PC-3 (cell line): ENCODE data around the gene TBXAS1. TPM values are rescaled to one million over a fixed set of nuclear protein-coding genes. Genes with fewer than 3 reads are reported as not detected.

Experiments
- ATAC-seq: fragments of 200-7000 bp; cut with Tn5 transposase; 2 replicates; pipeline ENCODE4 v1.9.1; 2020; ENCODE audit warnings: mild to moderate bottlenecking, moderate library complexity
- BruUV-seq: library from RNA; stranded (reverse); fragments of 400-500 nt; replicated peaks from 2 replicates; lab custom pipeline; 2021; lab: Mats Ljungman, UMichigan
- CTCF ChIA-PET: fragments of 300-600 bp; sonication (Branson Sonifier 250); formaldehyde crosslinking; loops from one replicate; lab custom pipeline; 2022; ENCODE audit warnings: antibody characterized with exemption; lab: Charles Lee
- POLR2A ChIA-PET: fragments of 300-600 bp; sonication (Branson Sonifier 250); formaldehyde crosslinking; loops from one replicate; lab custom pipeline; 2022; ENCODE audit warnings: antibody characterized with exemption; ENCODE audit not compliant: unreplicated experiment; lab: Charles Lee
- DNase-seq: peaks from one replicate; pipeline ENCODE4 v3.0.0-alpha.2; 2015
- H2AFZ ChIP-seq: fragments of 300-600 bp; sonication (generic); 2 replicates; pipeline ENCODE4 v1.6.0; 2016; ENCODE audit warnings: antibody characterized with exemption, low read length
- H3F3A ChIP-seq: fragments of 300-600 bp; sonication (generic); one replicate; pipeline ENCODE4 v1.6.0; 2017; ENCODE audit warnings: antibody characterized with exemption, low read length, control low read depth, mild to moderate bottlenecking; ENCODE audit not compliant: unreplicated experiment
- H3K27ac ChIP-seq: fragments of 300-600 bp; sonication (generic); 2 replicates; pipeline ENCODE4 v1.5.1; 2016; ENCODE audit warnings: mild to moderate bottlenecking, low read length
- H3K27me3 ChIP-seq: fragments of 300-600 bp; sonication (generic); 2 replicates; pipeline ENCODE4 v1.6.1; 2016; ENCODE audit warnings: low read length, mixed read lengths
- H3K36me3 ChIP-seq: fragments of 300-600 bp; sonication (generic); 2 replicates; pipeline ENCODE4 v1.6.1; 2016; ENCODE audit warnings: low read depth, mixed run types, low read length, mixed read lengths
- H3K4me1 ChIP-seq: fragments of 300-600 bp; sonication (generic); 2 replicates; pipeline ENCODE4 v1.5.1; 2016; ENCODE audit warnings: low read length; ENCODE audit not compliant: insufficient read depth
- H3K4me2 ChIP-seq: fragments of 300-600 bp; sonication (generic); 2 replicates; pipeline ENCODE4 v1.6.0; 2016; ENCODE audit warnings: low read length
- H3K4me3 ChIP-seq: fragments of 300-600 bp; sonication (generic); 2 replicates; pipeline ENCODE4 v1.5.1; 2016; ENCODE audit warnings: mild to moderate bottlenecking, low read length, mixed read lengths
- H3K79me2 ChIP-seq: fragments of 300-600 bp; sonication (generic); 2 replicates; pipeline ENCODE4 v1.6.1; 2017; ENCODE audit warnings: low read length, mixed read lengths
- H3K9ac ChIP-seq: fragments of 300-600 bp; sonication (generic); 2 replicates; pipeline ENCODE4 v1.6.0; 2016; ENCODE audit warnings: mild to moderate bottlenecking, low read length
- H3K9me2 ChIP-seq: fragments of 300-600 bp; sonication (generic); replicated peaks from 2 replicates; pipeline ENCODE4 v1.6.1; 2016; ENCODE audit warnings: mixed run types, low read length, mixed read lengths
- H3K9me3 ChIP-seq: fragments of 300-600 bp; sonication (generic); 2 replicates; pipeline ENCODE4 v1.6.1; 2016; ENCODE audit warnings: low read length, mixed read lengths
- H4K20me1 ChIP-seq: fragments of 300-600 bp; sonication (generic); 2 replicates; pipeline ENCODE4 v1.6.1; 2016; ENCODE audit warnings: low read length, mixed read lengths
- CTCF ChIP-seq: fragments of 300-600 bp; sonication (generic); conservative IDR thresholded peaks from 2 replicates; pipeline ENCODE4 v1.5.1; 2017; ENCODE audit warnings: antibody characterized with exemption, low read depth, mild to moderate bottlenecking, low read length
- EZH2 ChIP-seq: fragments of 300-600 bp; sonication (generic); IDR thresholded peaks from one replicate; pipeline ENCODE4 v1.6.1; 2017; ENCODE audit warnings: antibody characterized with exemption, mild to moderate bottlenecking, low read length; ENCODE audit not compliant: unreplicated experiment
- EZH2phosphoT487 ChIP-seq: fragments of 300-600 bp; sonication (generic); IDR thresholded peaks from 2 replicates; pipeline ENCODE4 v1.6.1; 2018; ENCODE audit warnings: mild to moderate bottlenecking, antibody characterized with exemption, low read length, borderline replicate concordance
- intact Hi-C: fragments of 100-400 bp; cut with micrococcal nuclease; formaldehyde crosslinking; loops from 2 replicates; pipeline ENCODE4 v1.9.0; 2023
- total RNA-seq: library from RNA; depleted of rRNA; stranded (reverse); fragments of >200 nt; gene quantifications from 2 replicates; pipeline ENCODE4 v1.2.3, GENCODE V29; 2014

The TBXAS1 gene
- total RNA-seq, 1 experiment from 2014 or later = 21.8 TPM

DNA sequence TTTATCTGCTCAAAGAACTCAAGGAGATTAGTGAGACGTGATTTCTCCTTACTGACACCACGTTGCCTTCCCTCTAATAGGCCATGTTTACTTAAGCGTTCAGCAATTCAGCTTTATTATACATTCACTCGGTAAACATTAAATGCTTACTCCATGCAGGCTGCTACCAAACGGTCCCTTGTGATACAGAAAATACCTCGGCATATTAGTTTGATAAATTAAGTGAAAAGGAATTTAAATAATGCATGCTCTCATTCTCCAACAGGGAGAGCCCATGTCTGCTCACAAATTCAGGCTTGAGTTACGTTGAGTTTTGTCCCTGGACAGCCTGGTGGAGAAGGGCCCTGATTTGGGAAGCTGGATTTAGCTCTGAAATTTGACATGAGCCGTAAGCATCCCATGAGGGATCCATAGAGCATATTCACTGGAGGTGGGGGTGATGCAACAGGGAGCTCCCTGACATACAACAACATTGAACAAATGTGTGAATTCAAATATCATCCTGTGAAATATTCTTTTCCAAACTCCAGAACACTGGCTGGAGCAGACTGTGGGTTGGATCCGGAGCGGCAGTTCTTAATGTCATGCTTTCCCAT is 86.3 kb downstream of the TBXAS1 start:
- Histone ChIP-seq H4K20me1 (no peaks in the 10 kb centered on the region), H3F3A (peaks cover 11% of the 10 kb centered on the region), H3K27me3 (no peaks in the 10 kb centered on the region), H3K4me1 (peaks cover 42% of the 10 kb centered on the region), H3K4me3 (no peak overlapping the region), H3K9me3 (no peaks in the 10 kb centered on the region), H3K36me3 (no peaks in the 10 kb centered on the region), H3K4me2 (peak overlapping the region; percentile 36), H3K9me2 (no peaks in the 10 kb centered on the region), H3K79me2 (no peaks in the 10 kb centered on the region), H2AFZ (0 out of 2 replicates have a peak overlapping the region, but pooled peaks have one; percentile 17), H3K9ac (peak overlapping the region; percentile 77), H3K27ac (peak overlapping the region; percentile 96)
- no TSS peak for BruUV-seq
- ATAC-seq (peak; percentile 40), DNase-seq (peak; percentile 71)
- intact Hi-C loops = loop anchor here (5.0 kb wide), 1 partner anchor 243 kb away; no protein-coding TSS in a partner anchor
- CTCF ChIA-PET = interaction anchor here (0.6 to 1.0 kb wide), 2 partner anchors 87 to 270 kb away, joined by 3 read pairs; no protein-coding TSS in a partner anchor
- TF ChIP-seq EZH2phosphoT487 = no peak
- TF ChIP-seq CTCF = no peak
- TF ChIP-seq EZH2 = no peak
- POLR2A ChIA-PET = interaction anchor here (0.6 kb wide), 1 partner anchor 256 kb away, joined by 4 read pairs; no protein-coding TSS in a partner anchor

DNA sequence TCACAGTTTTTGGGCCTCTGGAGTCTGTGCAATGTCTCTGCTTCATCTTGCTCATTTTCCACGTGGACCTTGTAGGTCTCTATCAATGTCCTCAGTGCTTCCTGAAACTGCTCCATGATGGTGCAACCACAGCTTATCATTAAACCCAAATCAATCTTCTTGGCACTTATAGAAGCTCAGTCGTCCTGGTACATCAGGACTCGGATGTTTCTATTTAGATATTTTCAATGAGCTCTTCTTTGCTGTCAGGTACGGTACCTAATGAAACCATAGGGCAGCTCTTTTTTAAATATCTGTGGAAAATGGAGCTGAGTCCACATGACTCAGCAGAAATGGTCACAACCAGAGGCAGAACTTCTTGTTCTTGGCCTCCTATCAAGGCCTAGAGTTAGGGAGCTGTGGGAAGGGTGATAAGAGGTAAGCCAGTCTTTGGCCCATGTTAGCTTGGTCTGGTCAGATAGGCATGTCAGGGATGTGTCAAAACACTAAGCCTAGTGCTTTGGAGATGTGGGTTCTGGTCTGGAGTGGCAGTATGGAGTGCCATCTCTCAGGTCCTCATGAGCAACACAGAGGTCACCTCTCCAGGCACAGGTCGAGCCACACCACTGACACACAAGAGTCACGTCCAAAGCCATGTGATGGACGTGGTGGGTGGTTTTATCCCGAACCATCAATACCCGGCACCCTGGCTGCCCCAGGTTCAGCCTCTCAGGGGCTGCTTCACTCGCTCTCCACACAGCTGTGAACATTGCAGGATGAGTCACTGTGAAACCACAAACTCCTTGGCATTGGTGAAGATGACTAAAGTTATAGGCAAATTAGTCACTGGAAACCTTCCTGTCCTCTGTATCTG is 87.0 kb downstream of the TBXAS1 start:
- TF ChIP-seq EZH2 (no peak), CTCF (no peak)
- H3K27ac ChIP-seq = peak overlapping the region; percentile 96
- ChIA-PET CTCF (interaction anchor here (0.5 to 1.2 kb wide), 5 partner anchors 18 to 270 kb away, joined by 3 to 6 read pairs (median 3); no protein-coding TSS in a partner anchor), POLR2A (interaction anchor here (0.6 to 1.1 kb wide), 2 partner anchors 82 to 437 kb away, joined by 3 read pairs; no protein-coding TSS in a partner anchor)
- no peaks in the 10 kb centered on the region for H4K20me1 ChIP-seq
- intact Hi-C loops = loop anchor here (1.0 to 5.0 kb wide), 5 partner anchors 35 to 244 kb away; partner anchors contain the start of gene TBXAS1
- no peaks in the 10 kb centered on the region for H3K36me3 ChIP-seq
- peak overlapping the region; percentile 77 for H3K9ac ChIP-seq
- no peaks in the 10 kb centered on the region for H3K9me2 ChIP-seq
- peak overlapping the region; percentile 36 for H3K4me2 ChIP-seq
- no peaks in the 10 kb centered on the region for H3K79me2 ChIP-seq
- no peaks in the 10 kb centered on the region for H3K27me3 ChIP-seq
- DNase-seq (peak; percentile 98), ATAC-seq (peak; percentile 83)
- H3K4me3 ChIP-seq = no peak overlapping the region
- H3K9me3 ChIP-seq = no peaks in the 10 kb centered on the region
- H2AFZ ChIP-seq = no peak overlapping the region
- H3F3A ChIP-seq = peaks cover 11% of the 10 kb centered on the region
- TSS peak; percentile 64 for BruUV-seq
- peaks cover 42% of the 10 kb centered on the region for H3K4me1 ChIP-seq
